Lower leg skin (tissue), 4 donors: Measurements from ENCODE around the gene WDR43. TPM values are rescaled to one million over a fixed set of nuclear protein-coding genes. Genes with fewer than 3 reads are reported as not detected.

ENCODE experiments used
- DNase-seq, 2 donors: peaks; one replicate each; pipeline ENCODE4 v3.0.0-alpha.2; 2019; ENCODE audit warnings: low spot score in 2 of 2
- H3K4me3 ChIP-seq: fragments of 200-600 bp; sonication (generic); 2 replicates; pipeline ENCODE4 v1.5.1; 2017; ENCODE audit warnings: mild to moderate bottlenecking, low read depth; ENCODE audit not compliant: poor library complexity, severe bottlenecking
- CTCF ChIP-seq, 3 donors: fragments of 450-650 bp; IDR thresholded peaks; one replicate each; pipeline ENCODE4 v1.5.1; 2016; ENCODE audit warnings: antibody characterized with exemption in 3 of 3, mild to moderate bottlenecking in 3 of 3, moderate library complexity in 2 of 3
- POLR2A ChIP-seq, 2 donors: fragments of 450-650 bp; IDR thresholded peaks; one replicate each; pipeline ENCODE4 v1.6.1; 2016 to 2017; ENCODE audit warnings: antibody characterized with exemption in 2 of 2, mild to moderate bottlenecking in 1 of 2, moderate library complexity in 1 of 2
- WGBS, 2 donors: methylation state at CpG; one replicate each; pipeline ENCODE4 v1.1.5; 2018; 5-methylcytosine and 5-hydroxymethylcytosine counted together
- intact Hi-C: fragments of 100-400 bp; cut with DNase I; formaldehyde crosslinking; loops from one replicate; pipeline ENCODE4 v1.15.0; 2023; ENCODE audit warnings: low total_unique reads
- total RNA-seq, 4 donors: library from RNA; depleted of rRNA; stranded (reverse); fragments of >200 nt; gene quantifications; one replicate each; pipeline ENCODE4 v1.1.0, GENCODE V29; 2016

WDR43 gene
- total RNA-seq, 4 donors from 2014 or later: 40.8 to 65.5 (median 43.2) TPM

DNA sequence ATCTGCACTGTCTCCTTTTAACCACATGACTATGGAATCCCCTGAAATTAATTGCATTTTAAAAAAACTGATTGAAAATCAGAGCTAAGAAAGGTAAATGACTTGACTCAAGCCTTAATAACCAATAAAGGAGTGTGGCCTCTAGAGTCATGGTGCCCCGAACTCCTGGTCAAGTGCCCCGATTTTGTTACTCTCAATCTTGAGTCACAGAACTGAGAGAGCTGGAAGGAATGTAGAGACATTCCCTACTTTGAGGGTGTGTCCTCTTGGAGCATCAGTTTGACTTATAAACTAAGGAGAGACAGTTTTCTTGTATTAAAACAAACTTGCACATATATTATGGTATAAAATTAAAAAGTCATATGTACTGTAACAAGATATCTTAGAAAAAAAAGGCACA, 2.4 kb downstream of the WDR43 start:
- 21 to 30% methylated on average over 2 of the region's 2 CpGs for WGBS, 2 donors
- H3K4me3 ChIP-seq: no peak overlapping the region
- DNase-seq: no peak
- TF ChIP-seq POLR2A (IDR thresholded peaks at IDR 0.05) (no peak), CTCF (IDR thresholded peaks at IDR 0.05) (no peak)
- intact Hi-C loops: no loop called here

DNA sequence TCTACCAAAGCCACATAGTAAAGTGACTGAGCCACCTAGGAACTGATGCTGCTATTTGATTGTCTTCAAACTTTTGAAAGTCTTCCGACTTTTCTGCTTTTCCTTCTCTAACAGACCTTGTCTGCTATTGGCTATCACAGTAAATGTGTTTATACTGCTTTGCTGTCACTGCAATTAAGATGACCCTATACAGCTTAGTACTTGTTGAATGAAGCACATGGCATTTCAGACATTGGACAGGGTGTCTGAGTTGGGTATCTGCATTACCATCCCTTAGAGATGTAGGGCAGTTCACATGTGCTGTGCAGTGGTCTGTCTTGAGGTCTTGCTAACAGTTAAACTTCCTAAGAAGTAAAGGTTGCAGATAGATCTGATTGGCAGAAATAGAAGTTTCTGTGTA, 3.6 kb downstream of the WDR43 start:
- no peak overlapping the region for H3K4me3 ChIP-seq
- no peak for DNase-seq
- 43 to 51% methylated on average over 1 of the region's 1 CpG for WGBS, 2 donors
- intact Hi-C loops: no loop called here
- TF ChIP-seq CTCF (IDR thresholded peaks at IDR 0.05) (no peak), POLR2A (IDR thresholded peaks at IDR 0.05) (no peak)

DNA sequence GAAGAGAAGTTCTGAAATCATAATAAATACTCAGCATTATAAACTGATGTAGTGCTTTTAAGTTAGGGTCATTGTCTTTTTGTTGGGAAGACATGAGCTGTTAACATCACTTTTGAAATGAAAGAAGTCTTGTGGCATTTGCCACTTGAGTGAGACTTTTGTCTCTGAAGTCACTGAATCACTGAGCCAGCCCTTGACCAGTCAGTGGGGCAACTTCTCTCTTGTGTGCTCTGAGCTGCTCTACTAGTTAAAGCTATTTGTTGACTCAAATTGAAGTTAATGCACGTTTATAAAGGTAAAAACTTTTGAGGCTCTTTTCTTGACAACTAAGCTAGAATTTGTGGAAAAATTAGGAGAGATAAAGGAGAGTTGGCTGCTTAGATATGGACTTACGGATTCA, 6.7 kb downstream of the WDR43 start:
- H3K4me3 ChIP-seq: no peak overlapping the region
- TF ChIP-seq CTCF (IDR thresholded peaks at IDR 0.05) (no peak), POLR2A (IDR thresholded peaks at IDR 0.05) (no peak)
- intact Hi-C loops: no loop called here
- DNase-seq: no peak
- WGBS, 2 donors: 61 to 66% methylated on average over 2 of the region's 2 CpGs

- WGBS, 2 donors: 58% methylated on average over 1 of the region's 1 CpG
- no peak overlapping the region for H3K4me3 ChIP-seq
- intact Hi-C loops: no loop called here
- DNase-seq: no peak
- TF ChIP-seq POLR2A (IDR thresholded peaks at IDR 0.05): no peak
- no peak for TF ChIP-seq CTCF (IDR thresholded peaks at IDR 0.05)
Measured at GRCh38 chr2:28901841-28902240, 7.4 kb downstream of the WDR43 start.

DNA sequence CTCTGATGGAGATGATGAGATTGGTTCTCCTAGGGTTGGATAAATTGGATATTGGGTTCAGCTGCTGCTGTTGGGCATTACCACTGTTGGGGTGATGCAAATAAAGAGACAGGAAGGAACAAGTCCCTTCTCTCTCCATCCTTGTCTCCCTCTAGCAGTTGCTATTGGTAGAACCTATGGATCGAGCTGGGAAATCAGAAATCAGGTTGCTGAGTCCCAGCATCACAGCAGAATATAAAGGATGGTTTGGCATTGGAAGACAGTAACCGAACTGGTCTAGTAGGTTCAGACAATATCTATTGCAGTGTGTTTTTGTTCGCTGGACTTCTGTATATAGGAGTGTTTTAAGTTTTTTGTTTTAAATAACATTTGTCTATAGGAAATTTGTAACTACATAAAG, 8.1 kb downstream of the WDR43 start:
- intact Hi-C loops: no loop called here
- DNase-seq: no peak
- 66 to 73% methylated on average over 3 of the region's 3 CpGs for WGBS, 2 donors
- TF ChIP-seq POLR2A (IDR thresholded peaks at IDR 0.05): no peak
- TF ChIP-seq CTCF (IDR thresholded peaks at IDR 0.05): no peak
- no peak overlapping the region for H3K4me3 ChIP-seq

GRCh38 chr2:28904295-28904694, 9.8 kb downstream of the WDR43 start:
- WGBS, 2 donors: 68 to 82% methylated on average over 2 of the region's 2 CpGs
- intact Hi-C loops: no loop called here
- H3K4me3 ChIP-seq: no peak overlapping the region
- TF ChIP-seq CTCF (IDR thresholded peaks at IDR 0.05) (no peak), POLR2A (IDR thresholded peaks at IDR 0.05) (no peak)
- no peak for DNase-seq
